HepG2 (cell line): Measurements from ENCODE around the gene COL18A1. TPM values are rescaled to one million over a fixed set of nuclear protein-coding genes. Genes with fewer than 3 reads are reported as not detected.
A peak's percentile ranks its signal among the peaks of the same experiment; 100 is the strongest.

Experiments
- LCORL ChIP-seq, 2 experiments: fragments of 450-650 bp in 1 of 2; sonication (generic) in 1 of 2; formaldehyde crosslinking in 1 of 2; IDR thresholded peaks; 2 replicates each; pipeline versions ENCODE4 v1.5.0 to v1.6.1; 2017 to 2020; ENCODE audit warnings: antibody characterized with exemption in 1 of 2, missing genetic modification reagents in 1 of 2
- NRL ChIP-seq: sonication (generic); formaldehyde crosslinking; IDR thresholded peaks from 2 replicates; pipeline ENCODE4 v1.5.0; 2020; ENCODE audit warnings: missing genetic modification reagents, mild to moderate bottlenecking, moderate library complexity, borderline replicate concordance
- RERE ChIP-seq: IDR thresholded peaks from 2 replicates; pipeline ENCODE4 v1.6.1; 2016; ENCODE audit warnings: low read depth, missing genetic modification reagents, missing compliant biosample characterization
- SETDB1 ChIP-seq: sonication (generic); formaldehyde crosslinking; IDR thresholded peaks from 2 replicates; pipeline ENCODE4 v1.5.1; 2020; ENCODE audit warnings: missing genetic modification reagents, mild to moderate bottlenecking, borderline replicate concordance
- ZNF256 ChIP-seq: sonication (generic); formaldehyde crosslinking; conservative IDR thresholded peaks from 2 replicates; pipeline ENCODE4 v1.4.0; 2020; ENCODE audit warnings: missing genetic modification reagents
- ZNF414 ChIP-seq: sonication (generic); formaldehyde crosslinking; IDR thresholded peaks from 2 replicates; pipeline ENCODE4 v1.5.0; 2020; ENCODE audit warnings: missing genetic modification reagents
- polyA plus RNA-seq, 8 experiments: library from polyadenylated mRNA; depleted of rRNA in 3 of 8; stranded (reverse) in 7 of 8; unstranded in 1 of 8; fragments of >200 nt; fragmentation: Illumina TruSeq in 4 of 8; extraction: Trizol in 4 of 8; gene quantifications; 2 replicates each; pipeline versions ENCODE4 v1.2.1 to v1.2.3, GENCODE V29; 2011 to 2016; ENCODE audit warnings: low read depth in 4 of 8, missing spikeins in 1 of 8, mixed read lengths in 1 of 8; ENCODE audit not compliant: insufficient read depth in 1 of 8
- total RNA-seq, 5 experiments: library from RNA; depleted of rRNA; stranded (reverse); fragments of >200 nt; fragmentation: Illumina TruSeq; extraction: Trizol; gene quantifications; 2 replicates each; pipeline ENCODE4 v1.2.3, GENCODE V29; 2016; ENCODE audit warnings: low read depth in 1 of 5
- TF ChIP-seq, protein P1 (sequence below): sonication (generic); formaldehyde crosslinking; IDR thresholded peaks from 2 replicates; pipeline ENCODE4 v1.5.0; 2020; ENCODE audit warnings: mild to moderate bottlenecking, missing genetic modification reagents
- TF ChIP-seq, protein P2 (sequence below): IDR thresholded peaks from 2 replicates; pipeline ENCODE4 v1.4.0; 2020; ENCODE audit warnings: mild to moderate bottlenecking, missing genetic modification reagents
- TF ChIP-seq, protein P3 (sequence below): sonication (generic); formaldehyde crosslinking; IDR thresholded peaks from 2 replicates; pipeline ENCODE4 v1.4.0; 2020; ENCODE audit warnings: missing genetic modification reagents, borderline replicate concordance

Gene COL18A1
- total and polyA plus RNA-seq, 2 of the 13 experiments (the other 11 are each of a cell fraction or from before 2014, with no cell fraction given) = 79.0 to 102 TPM

GRCh38 chr21:45528981-45529784, 124.2 kb downstream of the COL18A1 start (continued):
- no peak for TF ChIP-seq SETDB1 (CRISPR knock-in tag)
- no peak for TF ChIP-seq ZNF256
- TF ChIP-seq, protein P1, sequence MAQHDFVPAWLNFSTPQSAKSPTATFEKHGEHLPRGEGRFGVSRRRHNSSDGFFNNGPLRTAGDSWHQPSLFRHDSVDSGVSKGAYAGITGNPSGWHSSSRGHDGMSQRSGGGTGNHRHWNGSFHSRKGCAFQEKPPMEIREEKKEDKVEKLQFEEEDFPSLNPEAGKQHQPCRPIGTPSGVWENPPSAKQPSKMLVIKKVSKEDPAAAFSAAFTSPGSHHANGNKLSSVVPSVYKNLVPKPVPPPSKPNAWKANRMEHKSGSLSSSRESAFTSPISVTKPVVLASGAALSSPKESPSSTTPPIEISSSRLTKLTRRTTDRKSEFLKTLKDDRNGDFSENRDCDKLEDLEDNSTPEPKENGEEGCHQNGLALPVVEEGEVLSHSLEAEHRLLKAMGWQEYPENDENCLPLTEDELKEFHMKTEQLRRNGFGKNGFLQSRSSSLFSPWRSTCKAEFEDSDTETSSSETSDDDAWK (CRISPR knock-in tag) = no peak
- TF ChIP-seq, protein P2, sequence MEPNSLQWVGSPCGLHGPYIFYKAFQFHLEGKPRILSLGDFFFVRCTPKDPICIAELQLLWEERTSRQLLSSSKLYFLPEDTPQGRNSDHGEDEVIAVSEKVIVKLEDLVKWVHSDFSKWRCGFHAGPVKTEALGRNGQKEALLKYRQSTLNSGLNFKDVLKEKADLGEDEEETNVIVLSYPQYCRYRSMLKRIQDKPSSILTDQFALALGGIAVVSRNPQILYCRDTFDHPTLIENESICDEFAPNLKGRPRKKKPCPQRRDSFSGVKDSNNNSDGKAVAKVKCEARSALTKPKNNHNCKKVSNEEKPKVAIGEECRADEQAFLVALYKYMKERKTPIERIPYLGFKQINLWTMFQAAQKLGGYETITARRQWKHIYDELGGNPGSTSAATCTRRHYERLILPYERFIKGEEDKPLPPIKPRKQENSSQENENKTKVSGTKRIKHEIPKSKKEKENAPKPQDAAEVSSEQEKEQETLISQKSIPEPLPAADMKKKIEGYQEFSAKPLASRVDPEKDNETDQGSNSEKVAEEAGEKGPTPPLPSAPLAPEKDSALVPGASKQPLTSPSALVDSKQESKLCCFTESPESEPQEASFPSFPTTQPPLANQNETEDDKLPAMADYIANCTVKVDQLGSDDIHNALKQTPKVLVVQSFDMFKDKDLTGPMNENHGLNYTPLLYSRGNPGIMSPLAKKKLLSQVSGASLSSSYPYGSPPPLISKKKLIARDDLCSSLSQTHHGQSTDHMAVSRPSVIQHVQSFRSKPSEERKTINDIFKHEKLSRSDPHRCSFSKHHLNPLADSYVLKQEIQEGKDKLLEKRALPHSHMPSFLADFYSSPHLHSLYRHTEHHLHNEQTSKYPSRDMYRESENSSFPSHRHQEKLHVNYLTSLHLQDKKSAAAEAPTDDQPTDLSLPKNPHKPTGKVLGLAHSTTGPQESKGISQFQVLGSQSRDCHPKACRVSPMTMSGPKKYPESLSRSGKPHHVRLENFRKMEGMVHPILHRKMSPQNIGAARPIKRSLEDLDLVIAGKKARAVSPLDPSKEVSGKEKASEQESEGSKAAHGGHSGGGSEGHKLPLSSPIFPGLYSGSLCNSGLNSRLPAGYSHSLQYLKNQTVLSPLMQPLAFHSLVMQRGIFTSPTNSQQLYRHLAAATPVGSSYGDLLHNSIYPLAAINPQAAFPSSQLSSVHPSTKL (CRISPR knock-in tag) = peak; percentile 69
- TF ChIP-seq, protein P3, sequence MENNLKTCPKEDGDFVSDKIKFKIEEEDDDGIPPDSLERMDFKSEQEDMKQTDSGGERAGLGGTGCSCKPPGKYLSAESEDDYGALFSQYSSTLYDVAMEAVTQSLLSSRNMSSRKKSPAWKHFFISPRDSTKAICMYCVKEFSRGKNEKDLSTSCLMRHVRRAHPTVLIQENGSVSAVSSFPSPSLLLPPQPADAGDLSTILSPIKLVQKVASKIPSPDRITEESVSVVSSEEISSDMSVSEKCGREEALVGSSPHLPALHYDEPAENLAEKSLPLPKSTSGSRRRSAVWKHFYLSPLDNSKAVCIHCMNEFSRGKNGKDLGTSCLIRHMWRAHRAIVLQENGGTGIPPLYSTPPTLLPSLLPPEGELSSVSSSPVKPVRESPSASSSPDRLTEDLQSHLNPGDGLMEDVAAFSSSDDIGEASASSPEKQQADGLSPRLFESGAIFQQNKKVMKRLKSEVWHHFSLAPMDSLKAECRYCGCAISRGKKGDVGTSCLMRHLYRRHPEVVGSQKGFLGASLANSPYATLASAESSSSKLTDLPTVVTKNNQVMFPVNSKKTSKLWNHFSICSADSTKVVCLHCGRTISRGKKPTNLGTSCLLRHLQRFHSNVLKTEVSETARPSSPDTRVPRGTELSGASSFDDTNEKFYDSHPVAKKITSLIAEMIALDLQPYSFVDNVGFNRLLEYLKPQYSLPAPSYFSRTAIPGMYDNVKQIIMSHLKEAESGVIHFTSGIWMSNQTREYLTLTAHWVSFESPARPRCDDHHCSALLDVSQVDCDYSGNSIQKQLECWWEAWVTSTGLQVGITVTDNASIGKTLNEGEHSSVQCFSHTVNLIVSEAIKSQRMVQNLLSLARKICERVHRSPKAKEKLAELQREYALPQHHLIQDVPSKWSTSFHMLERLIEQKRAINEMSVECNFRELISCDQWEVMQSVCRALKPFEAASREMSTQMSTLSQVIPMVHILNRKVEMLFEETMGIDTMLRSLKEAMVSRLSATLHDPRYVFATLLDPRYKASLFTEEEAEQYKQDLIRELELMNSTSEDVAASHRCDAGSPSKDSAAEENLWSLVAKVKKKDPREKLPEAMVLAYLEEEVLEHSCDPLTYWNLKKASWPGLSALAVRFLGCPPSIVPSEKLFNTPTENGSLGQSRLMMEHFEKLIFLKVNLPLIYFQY = no peak
- TF ChIP-seq RERE (CRISPR knock-in tag) = no peak
- TF ChIP-seq LCORL (IDR thresholded peaks at IDR 0.05) = no peak
- peak; percentile 91 for TF ChIP-seq LCORL (CRISPR knock-in tag; IDR thresholded peaks at IDR 0.05)
- 0 out of 2 replicates have a peak, but pooled peaks have one; percentile 36 for TF ChIP-seq ZNF414 (CRISPR knock-in tag)
- no peak for TF ChIP-seq NRL (CRISPR knock-in tag)
